Chondrocyte (in vitro differentiated cells): ENCODE measurements around the gene ADH1B. TPM values are rescaled to one million over a fixed set of nuclear protein-coding genes. Genes with fewer than 3 reads are reported as not detected.

Experiments
- DNase-seq: peaks from one replicate; pipeline ENCODE4 v3.0.0; 2021; ENCODE audit warnings: mixed read lengths, low spot score
- H3K27ac Mint-ChIP-seq: one replicate; pipeline ENCODE4 v1.8.0; 2021; ENCODE audit warnings: mild to moderate bottlenecking, moderate library complexity, mixed read lengths; ENCODE audit not compliant: unreplicated experiment
- H3K27me3 Mint-ChIP-seq: 2 replicates; pipeline ENCODE4 v1.8.0; 2021; ENCODE audit warnings: low read depth, mixed read lengths
- H3K36me3 Mint-ChIP-seq: 2 replicates; pipeline ENCODE4 v1.8.0; 2021; ENCODE audit warnings: low read depth, mixed read lengths
- H3K4me1 Mint-ChIP-seq: 2 replicates; pipeline ENCODE4 v1.8.0; 2021; ENCODE audit warnings: low read depth, mild to moderate bottlenecking, mixed read lengths
- H3K4me3 Mint-ChIP-seq: one replicate; pipeline ENCODE4 v1.8.0; 2021; ENCODE audit warnings: mild to moderate bottlenecking, moderate library complexity, mixed read lengths; ENCODE audit not compliant: unreplicated experiment
- H3K9me3 Mint-ChIP-seq: 2 replicates; pipeline ENCODE4 v1.8.0; 2021; ENCODE audit warnings: low read depth, mixed read lengths
- total RNA-seq: library from RNA; stranded (reverse); gene quantifications from 3 replicates; pipeline ENCODE4 v1.2.1, GENCODE V29; 2021
- TF ChIP-seq, protein P1 (sequence below): fragments of 200-600 bp; sonication (generic); IDR thresholded peaks from 2 replicates; pipeline ENCODE4 v1.5.0; 2021; ENCODE audit warnings: antibody characterized with exemption, mild to moderate bottlenecking, moderate library complexity

The ADH1B gene
- total RNA-seq, 1 donor from 2014 or later: 1.2 TPM

DNA sequence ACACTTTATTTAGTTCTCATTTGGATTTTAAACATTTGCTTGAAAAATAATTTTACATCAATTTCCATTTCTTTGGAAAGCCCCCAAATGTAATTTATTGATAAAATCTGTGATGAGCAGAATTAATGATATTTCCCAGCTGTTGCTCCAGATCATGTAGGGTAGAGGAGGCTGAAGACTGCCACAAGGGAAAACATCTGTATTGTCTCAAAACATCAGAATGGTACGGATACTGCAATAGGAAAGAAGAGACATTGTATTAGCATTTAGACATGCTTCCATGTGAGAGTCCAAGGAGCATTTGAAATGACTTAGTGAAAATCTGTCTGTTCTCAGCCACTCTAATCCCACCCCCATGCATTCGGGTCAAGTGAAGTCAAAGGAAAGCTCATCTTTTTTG, 44.8 kb downstream of the ADH1B start:
- H3K4me1 Mint-ChIP-seq: no peaks in the 10 kb centered on the region

DNA sequence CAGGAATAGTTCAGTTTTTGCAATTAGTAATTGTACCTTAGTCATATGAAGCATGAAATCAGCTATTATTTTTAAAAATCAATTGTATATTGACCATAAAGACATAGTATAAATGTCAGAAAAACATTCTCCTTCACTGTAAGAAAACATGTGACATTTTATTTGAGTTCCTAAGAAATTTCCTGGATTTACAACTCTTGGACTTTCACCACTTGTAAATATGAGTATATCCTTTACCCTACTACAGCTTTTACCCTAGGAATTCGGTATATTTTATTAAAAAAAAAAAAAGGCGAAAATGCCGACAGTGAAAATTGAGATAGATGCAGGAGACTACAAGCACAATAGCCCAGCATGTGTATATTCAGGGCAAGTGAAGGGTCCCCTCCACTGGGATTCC, 45.3 kb downstream of the ADH1B start:
- TF ChIP-seq, protein P1, sequence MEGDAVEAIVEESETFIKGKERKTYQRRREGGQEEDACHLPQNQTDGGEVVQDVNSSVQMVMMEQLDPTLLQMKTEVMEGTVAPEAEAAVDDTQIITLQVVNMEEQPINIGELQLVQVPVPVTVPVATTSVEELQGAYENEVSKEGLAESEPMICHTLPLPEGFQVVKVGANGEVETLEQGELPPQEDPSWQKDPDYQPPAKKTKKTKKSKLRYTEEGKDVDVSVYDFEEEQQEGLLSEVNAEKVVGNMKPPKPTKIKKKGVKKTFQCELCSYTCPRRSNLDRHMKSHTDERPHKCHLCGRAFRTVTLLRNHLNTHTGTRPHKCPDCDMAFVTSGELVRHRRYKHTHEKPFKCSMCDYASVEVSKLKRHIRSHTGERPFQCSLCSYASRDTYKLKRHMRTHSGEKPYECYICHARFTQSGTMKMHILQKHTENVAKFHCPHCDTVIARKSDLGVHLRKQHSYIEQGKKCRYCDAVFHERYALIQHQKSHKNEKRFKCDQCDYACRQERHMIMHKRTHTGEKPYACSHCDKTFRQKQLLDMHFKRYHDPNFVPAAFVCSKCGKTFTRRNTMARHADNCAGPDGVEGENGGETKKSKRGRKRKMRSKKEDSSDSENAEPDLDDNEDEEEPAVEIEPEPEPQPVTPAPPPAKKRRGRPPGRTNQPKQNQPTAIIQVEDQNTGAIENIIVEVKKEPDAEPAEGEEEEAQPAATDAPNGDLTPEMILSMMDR: no peak
- no peak for DNase-seq
- Mint-ChIP-seq H3K4me1 (no peaks in the 10 kb centered on the region), H3K27me3 (no peaks in the 10 kb centered on the region), H3K4me3 (no peak overlapping the region), H3K36me3 (peaks cover 1% of the 10 kb centered on the region), H3K27ac (no peak overlapping the region), H3K9me3 (peaks cover 5% of the 10 kb centered on the region)

More for the DNA sequence above, 44.8 kb downstream of the ADH1B start:
- TF ChIP-seq, protein P1: no peak
- Mint-ChIP-seq H3K27me3 (no peaks in the 10 kb centered on the region), H3K9me3 (peaks cover 5% of the 10 kb centered on the region), H3K4me3 (no peak overlapping the region), H3K27ac (no peak overlapping the region), H3K36me3 (peaks cover 1% of the 10 kb centered on the region)
- DNase-seq: no peak

DNA sequence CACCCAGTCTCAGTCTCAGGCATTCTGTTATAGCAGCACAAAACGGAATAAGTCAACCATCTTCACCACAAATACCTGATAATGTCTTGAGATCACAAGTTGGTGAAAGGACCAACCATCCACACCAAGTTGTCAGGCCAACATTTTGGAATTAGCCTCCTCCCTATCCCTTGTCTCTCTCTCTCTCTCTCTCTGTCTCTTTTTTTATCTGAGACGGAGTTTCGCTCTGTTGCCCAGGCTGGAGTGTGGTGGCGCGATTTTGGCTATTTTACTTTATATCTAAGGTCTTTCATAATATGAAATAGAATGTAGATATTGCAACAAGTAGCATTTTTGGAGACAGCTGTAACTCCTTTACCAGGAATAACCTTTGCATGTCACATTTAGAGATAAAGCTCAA, 46.2 kb downstream of the ADH1B start:
- no peak for DNase-seq
- no peak overlapping the region for H3K4me3 Mint-ChIP-seq

DNA sequence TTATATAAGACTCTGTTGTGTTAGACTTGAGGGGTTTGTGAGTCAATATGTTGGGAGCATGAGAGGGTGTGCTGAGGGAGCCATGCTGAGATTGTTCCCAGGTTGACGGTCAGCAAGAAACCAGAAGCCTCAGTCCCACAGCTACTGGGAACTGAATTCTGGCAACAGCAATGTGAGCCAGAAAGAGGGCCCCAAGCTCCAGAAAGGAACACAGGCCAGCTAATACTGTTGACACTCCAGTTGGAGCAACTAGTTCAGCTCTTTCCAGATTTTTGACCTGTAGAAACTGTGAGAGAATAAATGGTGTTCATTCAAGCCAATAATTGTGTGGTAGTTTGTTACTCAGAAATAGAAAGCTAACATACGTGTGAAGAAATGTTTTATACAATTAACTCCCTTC, 47.5 kb downstream of the ADH1B start:
- no peak overlapping the region for H3K27ac Mint-ChIP-seq
- H3K27me3 Mint-ChIP-seq: no peaks in the 10 kb centered on the region
- H3K4me3 Mint-ChIP-seq: no peak overlapping the region
- no peaks in the 10 kb centered on the region for H3K4me1 Mint-ChIP-seq
- TF ChIP-seq, protein P1: no peak
- peaks cover 1% of the 10 kb centered on the region for H3K36me3 Mint-ChIP-seq
- no peak for DNase-seq
- peaks cover 9% of the 10 kb centered on the region for H3K9me3 Mint-ChIP-seq

More for the DNA sequence above, 46.2 kb downstream of the ADH1B start:
- Mint-ChIP-seq H3K36me3 (peaks cover 1% of the 10 kb centered on the region), H3K4me1 (no peaks in the 10 kb centered on the region), H3K9me3 (peaks cover 5% of the 10 kb centered on the region), H3K27me3 (no peaks in the 10 kb centered on the region), H3K27ac (no peak overlapping the region)
- TF ChIP-seq, protein P1: no peak

DNA sequence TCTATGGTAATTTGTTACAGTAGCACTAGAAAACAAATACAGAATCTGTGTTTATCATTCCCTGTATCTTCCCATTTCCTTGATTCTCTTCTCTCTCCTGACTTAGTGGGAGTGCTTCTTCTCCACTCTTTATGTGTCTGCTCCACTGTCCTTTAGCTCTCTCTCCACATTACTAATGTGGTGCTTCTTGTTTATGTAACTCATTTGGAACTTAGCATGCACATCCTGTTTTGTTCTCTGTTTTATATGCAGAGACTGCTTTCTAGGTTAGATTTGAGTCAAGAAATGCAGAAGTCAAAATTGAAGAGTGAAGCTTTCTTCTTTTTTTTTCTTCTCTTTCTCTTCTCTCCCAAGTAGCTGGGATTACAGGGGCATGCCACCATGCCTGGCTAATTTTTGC, 56.3 kb downstream of the ADH1B start:
- Mint-ChIP-seq H3K27me3 (no peaks in the 10 kb centered on the region), H3K36me3 (peaks cover 16% of the 10 kb centered on the region), H3K9me3 (peaks cover 27% of the 10 kb centered on the region), H3K4me1 (peaks cover 10% of the 10 kb centered on the region), H3K27ac (no peak overlapping the region), H3K4me3 (no peak overlapping the region)
- TF ChIP-seq, protein P1: no peak
- no peak for DNase-seq

Other genes starting within 250 kb of the ADH1B start
- 135 to 167 TPM (median 161 TPM) in 3 replicates for gene ADH5, start 232.6 kb downstream of the ADH1B start, total RNA-seq
- gene ADH4, start 177.1 kb downstream of the ADH1B start, total RNA-seq: not detected in 3 replicates
- gene ADH6, start 102.2 kb downstream of the ADH1B start, total RNA-seq: 0.19 TPM in 1 of 3 replicates, not detected in the others
- gene ADH1A, start 30.4 kb downstream of the ADH1B start, total RNA-seq: not detected in 3 replicates
- not detected in 3 replicates for gene ADH1C, start 31.3 kb upstream of the ADH1B start, total RNA-seq
- not detected in 3 replicates for gene ADH7, start 113.9 kb upstream of the ADH1B start, total RNA-seq
- gene C4orf17, start 189.6 kb upstream of the ADH1B start, total RNA-seq: not detected in 3 replicates
- 3.6 to 4.7 TPM (median 4.2 TPM) in 3 replicates for gene TRMT10A, start 242.6 kb upstream of the ADH1B start, total RNA-seq